NB4 (cell line): Measurements from ENCODE around the gene KRT13.
"Not testable (repeated sequence)": the region's sequence is repeated elsewhere in the genome, so short reads cannot be mapped to it uniquely, and the experiment has no call there.

ENCODE experiments used
- DNase-seq: peaks from one replicate; pipeline ENCODE4 v3.0.0; 2010; ENCODE audit warnings: low read depth
- H3K4me3 ChIP-seq: one replicate; pipeline ENCODE4 v1.5.1; 2011; ENCODE audit warnings: mild to moderate bottlenecking, low read depth, low read length, moderate library complexity
- CTCF ChIP-seq: IDR thresholded peaks from one replicate; pipeline ENCODE4 v1.5.1; 2012; ENCODE audit warnings: low read depth, low read length
- MYC ChIP-seq: IDR thresholded peaks from 2 replicates; pipeline ENCODE4 v1.6.1; 2011; ENCODE audit warnings: low read depth, low read length
- POLR2A ChIP-seq: IDR thresholded peaks from 2 replicates; pipeline ENCODE4 v1.6.1; 2011; ENCODE audit warnings: mild to moderate bottlenecking; ENCODE audit not compliant: insufficient read length; ENCODE audit errors: extremely low read depth
- TF ChIP-seq, protein P1 (sequence below): IDR thresholded peaks from 2 replicates; pipeline ENCODE4 v1.6.1; 2011; ENCODE audit warnings: low read depth, low read length

KRT13 gene

DNA sequence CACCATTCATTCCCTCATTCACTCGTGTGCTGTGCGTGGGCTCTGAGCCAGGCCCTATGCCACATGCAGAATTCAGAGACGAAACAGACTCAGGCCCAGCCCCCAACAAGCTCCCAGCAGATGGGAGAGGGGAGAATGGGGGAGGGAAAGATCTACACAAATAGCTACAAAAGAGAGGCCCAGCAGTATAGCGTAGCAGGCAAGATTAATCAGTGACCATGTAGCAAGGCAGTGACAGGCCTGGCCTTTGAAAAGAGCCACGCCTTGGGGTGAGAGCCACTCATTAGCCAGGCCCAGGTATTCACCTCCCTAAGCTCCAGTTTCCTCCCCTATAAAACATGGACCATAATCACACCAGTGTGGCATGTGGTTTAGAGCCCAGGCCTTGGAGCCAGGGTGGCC lies 39.1 kb upstream of the KRT13 start:
- no peak for DNase-seq
- H3K4me3 ChIP-seq, result no peak overlapping the region
- TF ChIP-seq, protein P1, sequence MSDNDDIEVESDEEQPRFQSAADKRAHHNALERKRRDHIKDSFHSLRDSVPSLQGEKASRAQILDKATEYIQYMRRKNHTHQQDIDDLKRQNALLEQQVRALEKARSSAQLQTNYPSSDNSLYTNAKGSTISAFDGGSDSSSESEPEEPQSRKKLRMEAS, result no peak
- no peak for TF ChIP-seq CTCF
- TF ChIP-seq MYC, result no peak
- TF ChIP-seq POLR2A, result no peak

- H3K4me3 ChIP-seq, DNase-seq: not testable (repeated sequence)
Measured at GRCh38 chr17:41542786-41543185, 37.4 kb upstream of the KRT13 start.

DNA sequence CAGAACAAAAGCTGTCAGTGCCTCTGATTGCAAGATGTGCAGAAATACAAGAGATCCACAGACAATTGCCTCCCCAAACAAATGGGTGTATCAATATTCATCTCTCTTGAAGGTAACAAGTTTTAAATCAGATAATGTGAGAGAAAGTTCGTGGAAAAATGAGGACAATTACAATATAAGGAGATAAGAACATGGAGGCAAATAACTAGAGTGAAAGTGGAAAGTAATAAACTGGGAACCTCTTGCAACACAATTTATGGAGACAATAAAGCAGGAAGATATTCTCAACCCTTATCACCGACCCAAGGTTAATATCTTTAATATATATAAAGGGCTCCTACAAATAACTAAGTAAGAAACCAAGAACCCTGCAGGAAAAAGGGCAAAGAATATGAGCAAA lies 36.9 kb upstream of the KRT13 start:
- no peak overlapping the region for H3K4me3 ChIP-seq
- DNase-seq, result no peak
- TF ChIP-seq, protein P1, result no peak
- TF ChIP-seq POLR2A (no peak), CTCF (no peak), MYC (no peak)

DNA sequence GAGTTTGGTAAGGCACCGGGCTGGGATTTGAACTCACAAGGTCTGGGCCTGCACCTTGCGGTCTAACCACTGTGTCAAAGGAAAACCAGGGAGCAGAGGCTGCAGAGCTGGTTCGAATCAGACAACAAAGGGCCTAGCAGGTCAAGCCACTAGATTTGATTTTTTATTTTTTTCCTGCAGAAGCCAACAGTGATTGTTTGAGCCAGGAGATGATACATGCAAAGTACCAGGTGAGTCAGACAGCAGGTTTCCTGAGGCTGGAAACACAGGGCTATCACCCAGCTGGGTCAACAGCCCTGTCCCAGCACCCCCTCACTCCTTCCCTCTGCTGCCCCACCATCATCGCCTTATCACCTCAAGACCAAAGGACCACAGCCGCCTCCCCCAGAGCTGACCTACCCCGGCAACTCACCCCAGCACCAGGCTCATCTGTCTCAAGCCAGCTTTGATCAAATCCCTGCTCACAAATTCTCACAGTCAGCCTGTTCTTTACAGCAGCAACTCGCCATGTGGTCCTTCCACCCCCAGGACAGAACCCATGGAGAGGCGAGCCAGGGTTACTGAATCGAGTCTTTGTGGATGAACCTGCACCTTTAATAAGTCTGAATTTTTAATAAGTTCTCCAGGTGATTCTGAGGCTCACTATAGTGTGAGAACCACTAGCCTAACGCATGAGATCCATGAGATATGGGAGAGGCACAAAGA lies 35.7 kb upstream of the KRT13 start:
- no peak for DNase-seq
- TF ChIP-seq, protein P1, result no peak
- no peak for TF ChIP-seq MYC
- no peak for TF ChIP-seq CTCF
- TF ChIP-seq POLR2A, result no peak
- no peak overlapping the region for H3K4me3 ChIP-seq

DNA sequence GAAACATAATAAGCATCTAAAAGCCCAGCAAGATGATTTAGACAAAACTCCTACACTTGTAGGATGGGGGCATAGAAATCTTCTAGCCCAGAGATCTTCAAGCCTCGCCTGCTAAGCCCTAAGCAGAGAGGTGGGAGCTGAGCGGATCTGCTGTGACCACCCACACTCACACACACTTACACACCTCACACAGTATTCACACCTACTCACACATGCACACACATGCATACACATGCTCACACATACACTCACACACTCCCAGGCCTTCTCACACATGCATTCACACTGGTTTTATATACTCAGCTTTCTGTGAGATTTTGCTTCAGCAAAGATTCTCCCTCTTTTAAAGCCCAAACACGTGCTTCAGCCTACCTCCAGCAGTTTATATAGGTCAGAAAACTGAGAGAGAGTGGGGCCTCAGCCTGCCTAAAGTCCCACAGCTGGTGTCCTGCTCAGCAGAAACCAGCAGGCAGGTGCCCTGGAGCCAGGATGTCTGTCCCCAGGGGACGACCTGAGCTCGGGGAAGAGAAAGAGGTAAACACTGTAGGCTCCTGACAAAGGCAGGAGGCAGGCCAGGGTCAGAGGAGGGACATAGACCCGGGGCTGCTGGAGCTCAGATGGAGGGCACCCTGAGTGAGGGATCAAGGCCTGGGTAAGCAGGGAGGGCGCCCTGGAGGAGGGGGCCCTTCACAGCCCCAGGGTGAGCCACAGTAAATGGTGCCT lies 34.7 kb upstream of the KRT13 start:
- no peak overlapping the region for H3K4me3 ChIP-seq
- no peak for DNase-seq
- TF ChIP-seq MYC, result no peak
- no peak for TF ChIP-seq POLR2A
- TF ChIP-seq CTCF, result no peak
- TF ChIP-seq, protein P1, result no peak

DNA sequence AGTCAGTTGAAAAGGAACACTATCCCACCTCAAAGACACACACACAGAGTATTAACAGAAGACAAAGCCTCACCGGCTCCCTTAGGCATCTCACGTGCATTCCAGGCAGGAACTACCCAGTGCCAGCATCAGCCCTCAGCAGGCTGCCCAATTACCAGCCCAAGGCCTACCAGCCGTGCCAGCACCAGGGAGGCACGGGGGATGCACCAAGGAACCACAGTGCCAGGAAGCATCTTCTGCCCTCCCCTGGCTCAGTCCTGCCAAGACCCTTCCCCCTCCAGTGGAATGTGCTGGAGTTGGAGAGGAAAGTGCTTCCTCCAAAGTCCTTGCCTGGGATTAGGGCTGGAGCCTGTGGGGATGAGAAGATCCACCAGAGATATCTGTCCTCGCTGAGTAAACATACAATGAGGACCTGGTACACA lies 33.7 kb upstream of the KRT13 start:
- H3K4me3 ChIP-seq, result no peak overlapping the region
- no peak for DNase-seq
- no peak for TF ChIP-seq POLR2A
